DMS53 treated with DMSO at 0.1 percent for 48 hours (cell line): ENCODE results near the gene SERTAD2.

Experiments used
- DNase-seq: peaks from one replicate; lab custom pipeline; 2025; ENCODE audit not compliant: unreplicated experiment; lab: John Stamatoyannopoulos, UW

The SERTAD2 gene

DNA sequence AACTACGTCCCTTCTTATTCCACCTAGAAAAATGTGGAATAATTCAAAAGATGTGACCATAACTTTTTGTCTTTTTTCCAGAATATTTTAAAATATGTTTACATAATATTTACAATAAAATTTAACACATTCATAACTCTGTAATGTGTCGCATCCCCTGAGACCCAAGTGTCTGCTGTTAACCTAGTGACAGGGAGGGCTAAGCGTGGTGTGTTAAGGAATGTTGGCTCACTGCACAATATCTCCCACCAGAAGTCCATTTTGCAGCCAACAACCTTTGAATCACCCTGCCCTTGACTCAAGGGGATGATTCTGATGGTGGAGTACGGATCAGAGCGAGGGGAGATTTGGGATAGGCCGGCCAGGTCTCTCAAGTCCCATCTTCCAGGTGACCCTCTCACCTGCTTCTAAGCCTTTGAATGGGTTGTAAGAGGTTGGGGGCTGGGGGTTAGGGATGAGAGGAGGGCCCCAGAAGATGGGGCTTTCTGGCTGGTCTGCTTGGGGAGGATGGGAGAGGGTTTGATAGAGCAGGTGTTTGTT is 43.3 kb downstream of the SERTAD2 start:
- no peak for DNase-seq

DNA sequence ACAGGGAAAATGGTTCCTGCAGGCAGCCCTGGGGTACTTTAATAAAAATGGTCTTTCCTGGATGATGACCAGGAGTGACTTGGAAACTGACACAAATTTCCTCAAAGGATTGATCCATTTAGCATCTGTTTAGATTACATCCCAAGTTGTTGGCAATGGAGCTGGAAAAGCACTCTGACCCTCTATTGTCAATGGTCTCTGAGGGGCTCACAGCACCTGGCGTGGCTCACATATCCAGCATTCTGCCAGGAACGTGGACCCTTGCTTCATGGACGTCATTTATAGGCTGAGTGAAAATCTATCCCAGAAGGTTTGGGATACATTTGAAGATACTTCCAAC is 43.8 kb downstream of the SERTAD2 start:
- DNase-seq: no peak

GRCh38 chr2:64609227-64609941 is 44.3 kb downstream of the SERTAD2 start:
- peak; percentile 42 for DNase-seq

DNA sequence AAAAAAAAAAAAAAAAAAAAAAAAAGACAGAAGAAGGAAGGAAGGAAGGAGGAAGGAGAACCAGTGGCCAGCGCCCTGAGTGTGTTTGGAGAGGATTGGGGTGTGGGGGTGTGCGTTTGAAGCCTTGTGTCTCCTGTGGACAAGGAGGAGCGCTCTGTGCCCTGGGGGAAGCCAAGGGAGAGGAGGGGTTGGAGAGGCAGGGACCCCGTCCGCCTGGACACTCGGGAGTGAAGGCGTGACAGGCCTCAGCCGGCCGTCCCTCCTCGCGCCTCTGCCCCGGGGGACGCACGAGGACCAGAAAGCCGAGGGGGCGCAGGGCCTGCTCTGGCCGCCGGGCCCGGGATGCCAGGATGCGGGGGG is 44.9 kb downstream of the SERTAD2 start:
- DNase-seq: no peak

DNA sequence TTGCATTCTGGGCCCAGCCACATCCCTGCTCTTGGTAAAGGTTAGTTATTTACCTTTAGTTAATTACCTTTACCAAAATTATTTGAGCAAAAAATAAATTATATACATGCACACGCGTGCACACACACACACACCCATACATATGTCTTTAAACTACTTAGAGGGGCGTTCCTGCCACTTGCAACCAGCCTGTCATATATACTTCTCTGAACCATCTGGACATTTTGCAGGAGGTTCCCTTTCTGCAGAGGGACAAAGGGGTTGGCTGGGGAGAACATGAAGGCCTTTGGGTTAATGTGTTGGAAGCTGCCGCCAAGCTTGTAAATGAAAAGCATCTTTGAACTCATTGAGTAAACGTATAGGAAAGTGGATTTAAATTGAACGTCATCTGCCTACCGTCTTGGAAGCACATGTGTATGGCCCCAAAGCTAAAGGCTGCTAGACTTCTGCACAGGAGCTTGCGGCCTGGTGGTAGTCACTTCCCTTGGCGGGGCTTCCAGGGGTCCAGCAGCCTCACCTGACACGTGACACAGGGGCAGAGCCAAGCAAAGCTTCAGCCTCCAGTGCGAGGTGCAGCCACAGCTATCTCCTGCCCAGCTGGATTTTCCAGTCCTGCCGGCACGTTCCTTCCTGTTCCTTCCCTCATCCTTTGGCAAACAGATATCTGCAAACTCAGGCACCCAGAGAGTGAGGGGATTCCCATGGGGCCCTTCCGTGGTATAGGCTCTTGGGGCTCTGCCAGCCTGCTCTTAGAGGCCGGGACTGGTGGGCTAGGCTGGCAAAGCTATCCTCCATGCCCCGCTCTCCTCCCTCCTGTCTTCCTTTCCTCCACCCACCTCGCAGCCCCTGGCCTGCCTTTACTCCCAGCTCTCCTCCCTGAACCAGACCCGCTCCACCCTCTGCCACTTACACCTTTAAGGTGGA is 46.1 kb downstream of the SERTAD2 start:
- DNase-seq: peak; percentile 78

GRCh38 chr2:64606479-64607363 is 47.0 kb downstream of the SERTAD2 start:
- peak; percentile 86 for DNase-seq

GRCh38 chr2:64605991-64606478 is 47.7 kb downstream of the SERTAD2 start:
- no peak for DNase-seq

GRCh38 chr2:64605026-64605471 is 48.7 kb downstream of the SERTAD2 start:
- no peak for DNase-seq

GRCh38 chr2:64604155-64604554 is 49.6 kb downstream of the SERTAD2 start:
- DNase-seq: no peak

- no peak for DNase-seq
Observed at GRCh38 chr2:64602436-64602835, 51.3 kb downstream of the SERTAD2 start.

DNA sequence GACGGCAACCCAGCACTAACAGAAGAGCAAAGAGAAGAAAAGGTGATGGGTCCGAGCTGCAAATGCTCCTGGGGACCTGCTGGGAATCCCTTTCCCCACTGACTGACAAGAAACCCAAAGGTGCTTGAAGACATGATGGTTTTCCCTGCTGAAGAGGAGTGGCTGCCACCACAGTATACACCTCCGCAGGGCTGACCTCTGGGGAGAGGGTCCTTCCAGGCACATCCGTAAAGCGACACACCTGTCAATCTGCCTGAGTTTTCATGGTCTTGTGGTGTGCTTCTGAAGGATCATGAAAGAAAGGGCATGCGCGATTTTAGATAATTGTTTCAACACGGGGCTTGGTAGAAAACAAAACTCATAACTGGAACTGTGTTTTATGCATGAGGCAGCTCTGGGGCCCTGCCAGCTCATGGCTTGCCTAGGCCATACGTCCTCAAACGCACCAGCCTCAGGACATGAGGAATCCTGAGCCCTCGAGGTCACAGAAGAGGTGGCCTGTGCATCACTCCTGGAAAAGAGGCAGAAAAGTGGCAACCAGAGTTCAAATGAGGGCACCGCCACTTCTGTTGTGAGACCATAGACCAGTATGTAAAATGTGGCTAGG is 51.8 kb downstream of the SERTAD2 start:
- no peak for DNase-seq

DNA sequence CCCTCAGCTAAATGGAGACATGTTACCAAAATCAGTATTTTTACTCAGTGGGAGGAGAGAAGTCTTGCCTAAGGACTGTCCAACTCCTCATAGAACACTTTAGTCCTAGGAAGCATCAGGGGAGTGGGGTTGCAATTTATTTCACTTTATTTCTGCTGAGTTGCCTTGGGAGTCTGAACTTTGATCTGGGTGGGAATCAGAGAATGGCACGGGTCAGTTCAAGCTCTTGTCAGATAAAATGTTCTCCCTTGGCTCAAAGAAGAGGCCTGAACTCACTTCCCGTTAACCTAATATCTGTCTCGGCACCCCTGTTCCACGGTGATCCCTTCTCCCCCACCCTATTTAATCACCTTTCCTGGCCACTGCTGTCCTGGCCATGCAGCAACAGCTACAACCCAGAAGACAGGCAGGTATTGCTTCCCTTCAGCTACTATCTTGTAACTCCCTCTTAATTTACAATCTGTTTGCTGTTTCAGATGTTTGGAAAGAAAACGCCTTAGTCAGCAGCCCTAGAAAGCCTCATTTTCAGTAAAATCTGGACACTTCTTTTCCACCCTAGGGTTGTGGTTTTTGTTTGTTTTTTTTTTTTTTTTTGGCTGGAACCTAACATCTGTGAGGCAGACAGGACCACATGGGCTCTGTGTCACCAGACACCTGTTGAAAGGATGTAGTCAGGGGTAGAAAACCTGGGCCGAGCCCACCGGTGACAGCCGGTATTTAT is 52.5 kb downstream of the SERTAD2 start:
- DNase-seq: no peak

- DNase-seq: no peak
Observed at GRCh38 chr2:64599469-64599868, 54.2 kb downstream of the SERTAD2 start.

DNA sequence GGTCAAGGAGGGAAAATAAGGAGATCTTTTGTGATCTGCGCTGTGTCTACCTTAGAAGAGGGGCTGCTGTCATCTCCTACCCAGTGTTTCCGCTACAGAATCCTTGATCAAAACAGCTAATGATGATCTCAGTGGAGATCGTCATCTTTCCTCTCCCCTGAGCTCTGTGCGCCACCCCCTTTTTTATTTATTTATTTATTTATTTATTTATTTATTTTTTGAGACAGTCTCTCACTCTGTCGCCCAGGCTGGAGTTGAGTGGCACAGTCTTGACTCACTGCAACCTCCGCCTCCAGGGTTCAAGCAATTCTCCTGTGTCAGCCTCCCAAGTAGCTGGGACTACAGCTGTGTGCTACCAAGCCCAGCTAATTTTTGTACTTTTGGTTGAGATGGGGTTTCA is 55.5 kb downstream of the SERTAD2 start:
- no peak for DNase-seq

DNA sequence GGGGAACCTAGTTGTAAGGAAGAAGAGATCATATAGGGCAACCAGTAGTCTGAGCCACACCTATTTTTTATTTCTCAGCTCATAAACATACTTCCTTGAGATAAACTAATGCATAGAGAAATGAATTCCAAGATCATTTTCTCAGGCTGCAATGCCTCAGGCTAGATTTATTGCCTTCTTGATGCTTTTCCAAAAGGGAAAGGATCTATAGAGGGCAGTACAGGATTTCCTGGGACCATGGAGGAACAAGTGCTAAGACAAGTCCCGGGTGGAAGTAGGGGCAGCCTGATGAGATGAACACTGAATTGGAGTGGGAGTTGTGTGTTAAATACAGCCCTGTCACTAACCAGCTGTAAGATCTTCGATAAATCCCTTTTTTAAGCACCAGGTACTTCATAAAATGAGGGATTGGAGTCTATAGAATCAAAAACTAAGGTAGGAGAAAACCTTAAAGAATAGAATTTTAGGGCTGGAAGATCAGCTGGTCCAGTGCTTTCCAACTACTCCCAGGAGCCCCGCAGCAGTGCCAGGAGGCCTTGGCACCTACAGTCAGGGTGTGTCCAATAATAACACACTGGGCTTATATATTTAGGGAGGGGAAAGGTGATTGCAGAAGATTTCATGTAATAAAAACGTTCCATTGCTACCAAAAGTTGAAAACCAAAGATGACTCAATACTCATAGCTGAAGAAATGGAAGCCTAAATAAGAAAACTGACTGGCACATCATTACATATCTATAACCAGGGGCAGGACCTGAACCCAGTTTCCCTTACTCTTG is 58.1 kb downstream of the SERTAD2 start:
- DNase-seq: peak; percentile 21

DNA sequence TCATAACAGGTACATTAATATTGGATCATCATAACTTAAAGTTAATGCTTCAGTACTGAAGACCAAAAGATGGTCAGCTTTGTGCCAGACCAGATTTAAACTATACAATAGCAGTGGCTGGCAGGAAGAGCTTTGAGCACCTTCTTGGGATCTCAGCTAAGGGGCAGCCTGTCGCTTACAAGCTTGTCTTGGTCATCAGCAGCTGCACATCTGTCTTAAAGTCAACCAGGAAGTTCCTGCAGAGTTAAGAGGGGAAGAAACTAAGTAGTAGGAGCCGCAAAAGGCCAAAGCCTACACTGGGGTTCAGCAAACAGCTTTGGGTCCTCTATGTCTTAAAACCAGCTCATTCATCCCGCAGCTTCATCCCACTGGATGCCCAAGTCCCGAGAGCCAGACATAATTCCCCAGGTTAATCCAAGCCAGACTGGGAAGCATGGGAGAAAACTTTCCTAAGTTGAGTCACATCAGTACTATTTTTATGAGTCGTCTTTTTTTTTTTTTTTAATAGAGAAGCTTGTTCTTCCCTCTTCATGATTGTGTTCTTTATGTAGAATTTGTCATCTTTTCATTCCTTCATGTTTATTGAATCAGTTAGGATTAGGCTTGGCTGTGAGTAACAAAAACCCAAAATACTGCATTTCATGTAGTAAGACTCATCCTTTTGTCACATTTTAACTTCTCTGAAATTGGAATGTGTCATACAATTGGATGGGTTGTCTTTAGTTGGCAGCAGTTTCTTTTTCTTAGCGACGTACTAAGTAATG is 59.3 kb downstream of the SERTAD2 start:
- no peak for DNase-seq

DNA sequence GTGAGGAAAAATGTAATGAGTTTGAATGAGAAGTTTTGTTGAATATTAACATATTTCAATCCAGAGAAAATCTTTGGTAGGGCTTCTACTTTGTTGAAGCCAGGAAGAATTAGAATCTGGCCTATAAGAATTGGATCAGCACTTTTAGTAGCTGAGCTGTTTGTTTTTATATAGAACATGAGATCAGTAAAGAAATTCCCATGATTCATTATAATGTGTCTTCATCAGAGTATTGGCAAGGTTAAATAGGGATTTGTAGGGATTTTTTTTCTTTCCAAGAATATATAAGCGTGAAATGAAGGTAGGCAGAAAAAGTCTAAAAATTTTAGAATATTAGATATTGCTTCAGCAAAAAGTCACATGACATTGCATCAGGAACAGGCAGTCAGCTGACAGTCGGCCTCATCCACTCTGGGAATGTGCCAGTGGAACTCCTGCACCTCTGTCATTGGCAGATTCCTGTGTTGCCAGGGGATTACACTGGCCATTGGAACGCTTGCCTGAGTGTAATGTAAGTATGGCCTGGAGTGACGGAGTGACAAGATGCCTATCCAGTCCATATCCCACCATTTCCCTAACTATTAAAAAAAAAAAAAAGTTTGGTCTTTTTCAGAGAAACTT is 60.6 kb downstream of the SERTAD2 start:
- no peak for DNase-seq

DNA sequence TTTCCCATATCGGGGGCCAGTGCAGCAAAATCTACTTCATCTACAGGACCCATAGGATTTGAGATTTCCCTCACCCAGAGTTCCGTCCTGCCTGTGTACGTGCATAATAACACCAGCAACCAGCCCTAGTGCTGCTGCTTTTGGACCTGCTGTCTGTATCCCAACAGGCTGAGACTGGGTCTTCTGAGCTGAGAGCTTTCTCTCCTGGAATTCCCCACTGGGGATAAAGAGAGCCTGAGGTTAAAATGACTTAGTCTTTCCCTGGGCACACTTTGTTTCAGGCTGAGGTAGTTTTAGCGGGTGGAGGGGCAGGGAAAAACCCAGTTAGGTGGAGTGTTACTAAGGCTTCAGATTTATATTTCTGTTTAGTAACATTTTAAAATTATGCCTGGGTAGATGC is 62.5 kb downstream of the SERTAD2 start:
- DNase-seq: no peak
